GM21529 (cell line): ENCODE measurements around the gene RNU1-4.
"Not testable (repeated sequence)": the region's sequence is repeated elsewhere in the genome, so short reads cannot be mapped to it uniquely, and the experiment has no call there.

ENCODE experiments used
- ATAC-seq: cut with Tn5 transposase; IDR thresholded peaks from one replicate; pipeline ENCODE4 v1.9.1; 2021; ENCODE audit not compliant: unreplicated experiment

The RNU1-4 gene

GRCh38 chr1:16740047-16740964 is at the start of gene RNU1-4:
Gene RNU1-4 (plus strand): TSS chr1:16740516.
- ATAC-seq: peak; percentile 88

GRCh38 chr1:16690971-16691682 is 49.2 kb upstream of the RNU1-4 start:
- ATAC-seq: not testable (repeated sequence)

- ATAC-seq: not testable (repeated sequence)
Observed at GRCh38 chr1:16692283-16692682, 48.0 kb upstream of the RNU1-4 start.

GRCh38 chr1:16692717-16693448 is 47.4 kb upstream of the RNU1-4 start:
- ATAC-seq: not testable (repeated sequence)

- ATAC-seq: not testable (repeated sequence)
Observed at GRCh38 chr1:16693449-16694307, 46.6 kb upstream of the RNU1-4 start.

- ATAC-seq: not testable (repeated sequence)
Observed at GRCh38 chr1:16694308-16694702, 46.0 kb upstream of the RNU1-4 start.

GRCh38 chr1:16696507-16697150 is 43.7 kb upstream of the RNU1-4 start:
- ATAC-seq: not testable (repeated sequence)

- not testable (repeated sequence) for ATAC-seq
Observed at GRCh38 chr1:16697152-16697551, 43.2 kb upstream of the RNU1-4 start.

GRCh38 chr1:16699440-16699839 is 40.9 kb upstream of the RNU1-4 start:
- not testable (repeated sequence) for ATAC-seq

- not testable (repeated sequence) for ATAC-seq
Observed at GRCh38 chr1:16700138-16700895, 40.0 kb upstream of the RNU1-4 start.

- not testable (repeated sequence) for ATAC-seq
Observed at GRCh38 chr1:16701189-16701588, 39.1 kb upstream of the RNU1-4 start.

GRCh38 chr1:16702280-16702679 is 38.0 kb upstream of the RNU1-4 start:
- not testable (repeated sequence) for ATAC-seq

GRCh38 chr1:16703141-16703540 is 37.2 kb upstream of the RNU1-4 start:
- not testable (repeated sequence) for ATAC-seq

- not testable (repeated sequence) for ATAC-seq
Observed at GRCh38 chr1:16703602-16704001, 36.7 kb upstream of the RNU1-4 start.

GRCh38 chr1:16704076-16704475 is 36.2 kb upstream of the RNU1-4 start:
- not testable (repeated sequence) for ATAC-seq

GRCh38 chr1:16704502-16705100 is 35.7 kb upstream of the RNU1-4 start:
- not testable (repeated sequence) for ATAC-seq

GRCh38 chr1:16706302-16706701 is 34.0 kb upstream of the RNU1-4 start:
- ATAC-seq: not testable (repeated sequence)
